Endodermal cell (in vitro differentiated cells): ENCODE data around the gene CLDN15. TPM values are rescaled to one million over a fixed set of nuclear protein-coding genes. Genes with fewer than 3 reads are reported as not detected.

Source experiments
- DNase-seq: peaks from one replicate; pipeline ENCODE4 v3.0.0-alpha.2; 2017
- H3K27ac ChIP-seq: 2 replicates; pipeline ENCODE4 v1.5.1; 2013; ENCODE audit warnings: mild to moderate bottlenecking, low read depth, low read length, moderate library complexity
- H3K27me3 ChIP-seq: 2 replicates; pipeline ENCODE4 v1.6.1; 2013; ENCODE audit warnings: mild to moderate bottlenecking, low read length, moderate library complexity; ENCODE audit not compliant: insufficient read depth, control insufficient read depth, poor library complexity, severe bottlenecking
- H3K36me3 ChIP-seq: 2 replicates; pipeline ENCODE4 v1.7.0; 2013; ENCODE audit warnings: mild to moderate bottlenecking, low read length, moderate library complexity; ENCODE audit not compliant: control insufficient read depth, insufficient read depth
- H3K4me1 ChIP-seq: one replicate; pipeline ENCODE4 v1.7.0; 2013; ENCODE audit warnings: low read length; ENCODE audit not compliant: control insufficient read depth, insufficient read depth
- H3K4me3 ChIP-seq: 2 replicates; pipeline ENCODE4 v1.5.1; 2013; ENCODE audit warnings: mild to moderate bottlenecking, low read length, moderate library complexity
- H3K9ac ChIP-seq: 2 replicates; pipeline ENCODE4 v1.6.1; 2013; ENCODE audit warnings: mild to moderate bottlenecking, low read length, moderate library complexity; ENCODE audit not compliant: poor library complexity, severe bottlenecking; ENCODE audit errors: extremely low read depth
- H3K9me3 ChIP-seq: 2 replicates; pipeline ENCODE4 v1.6.1; 2013; ENCODE audit warnings: mild to moderate bottlenecking, low read length, moderate library complexity; ENCODE audit not compliant: control insufficient read depth
- H3K27ac Mint-ChIP-seq: 2 replicates; pipeline ENCODE4 v1.8.0; 2020; ENCODE audit warnings: mixed read lengths
- H3K27me3 Mint-ChIP-seq: 2 replicates; pipeline ENCODE4 v1.8.0; 2021; ENCODE audit warnings: mild to moderate bottlenecking, mixed read lengths; ENCODE audit not compliant: insufficient read depth
- H3K36me3 Mint-ChIP-seq: 2 replicates; pipeline ENCODE4 v1.8.0; 2020; ENCODE audit warnings: low read depth, mixed read lengths
- H3K4me1 Mint-ChIP-seq: 2 replicates; pipeline ENCODE4 v1.8.0; 2020; ENCODE audit warnings: mixed read lengths
- H3K4me3 Mint-ChIP-seq: 2 replicates; pipeline ENCODE4 v1.8.0; 2020; ENCODE audit warnings: mild to moderate bottlenecking, moderate library complexity, mixed read lengths
- H3K9me3 Mint-ChIP-seq: 2 replicates; pipeline ENCODE4 v1.8.0; 2020; ENCODE audit warnings: mild to moderate bottlenecking, mixed read lengths
- WGBS, 2 experiments: methylation state at CpG; one replicate each; pipeline versions ENCODE4 v1.1.5 to v1.1.7; 2013; ENCODE audit warnings: missing lambda C conversion rate in 2 of 2, mixed read lengths in 1 of 2; ENCODE audit not compliant: insufficient coverage in 1 of 2, insufficient read length in 1 of 2; 5-methylcytosine and 5-hydroxymethylcytosine counted together
- total RNA-seq, 2 donors: library from RNA; stranded (reverse); fragmentation: NEBNext Ultra II Directional in 1 of 2; extraction: Animal tissue kit (Norgen Biotek cat#: 25700) in 1 of 2; gene quantifications; 2 replicates in 1 of 2; 3 replicates in 1 of 2; pipeline ENCODE4 v1.2.1, GENCODE V29; 2021
- TF ChIP-seq, protein P1 (sequence below): fragments of 200-600 bp; sonication (generic); conservative IDR thresholded peaks from 2 replicates; pipeline ENCODE4 v1.5.0; 2021; ENCODE audit warnings: antibody characterized with exemption, mild to moderate bottlenecking

The CLDN15 gene
- total RNA-seq, 2 donors from 2014 or later, result 6.0 to 7.1 TPM

DNA sequence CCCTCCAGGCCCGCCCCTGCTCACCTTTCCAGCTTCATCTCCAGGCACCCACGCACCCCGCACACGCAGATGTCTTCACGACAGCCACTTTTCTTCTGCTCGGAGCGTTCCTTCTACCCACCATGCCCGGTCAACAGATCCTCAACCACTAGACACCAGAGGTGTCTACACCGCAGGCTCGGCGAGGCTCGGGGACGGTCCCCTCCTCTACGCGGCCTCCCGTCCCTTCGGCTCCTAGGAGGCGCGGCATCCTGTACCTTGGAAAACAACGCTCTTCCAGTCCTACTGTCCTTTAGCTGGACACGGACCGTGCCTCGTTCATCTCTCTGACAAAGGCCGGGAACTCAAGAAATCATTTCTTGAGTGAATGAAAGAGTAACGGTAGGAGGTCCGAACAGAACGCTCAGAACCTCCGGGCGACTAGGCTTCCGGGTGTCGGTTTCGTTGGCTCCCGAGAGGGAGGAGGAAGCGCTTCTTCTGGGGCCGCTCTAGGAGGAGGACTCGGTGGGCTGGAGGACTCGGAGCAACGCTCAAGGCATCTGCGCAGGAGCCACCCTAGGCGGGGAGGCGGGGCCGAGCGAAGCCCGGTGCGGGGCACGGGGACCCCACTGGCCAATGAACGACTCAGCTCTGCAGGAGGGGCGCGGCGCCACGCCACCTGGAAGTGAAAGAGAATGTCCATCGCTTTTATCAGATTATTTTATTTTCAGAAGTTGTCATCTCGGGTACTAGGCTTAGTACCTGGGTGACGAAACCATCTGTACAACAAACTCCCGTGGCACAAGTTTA lies 14.5 kb upstream of the CLDN15 start:
- peaks cover 5% of the 10 kb centered on the region for H3K36me3 ChIP-seq
- Mint-ChIP-seq H3K27ac (peak overlapping the region; percentile 97), H3K9me3 (no peaks in the 10 kb centered on the region), H3K27me3 (peaks cover 1% of the 10 kb centered on the region), H3K4me3 (peak overlapping the region; percentile 92), H3K36me3 (peaks cover 16% of the 10 kb centered on the region), H3K4me1 (peaks cover 5% of the 10 kb centered on the region)
- DNase-seq, result peak; percentile 100
- TF ChIP-seq, protein P1, sequence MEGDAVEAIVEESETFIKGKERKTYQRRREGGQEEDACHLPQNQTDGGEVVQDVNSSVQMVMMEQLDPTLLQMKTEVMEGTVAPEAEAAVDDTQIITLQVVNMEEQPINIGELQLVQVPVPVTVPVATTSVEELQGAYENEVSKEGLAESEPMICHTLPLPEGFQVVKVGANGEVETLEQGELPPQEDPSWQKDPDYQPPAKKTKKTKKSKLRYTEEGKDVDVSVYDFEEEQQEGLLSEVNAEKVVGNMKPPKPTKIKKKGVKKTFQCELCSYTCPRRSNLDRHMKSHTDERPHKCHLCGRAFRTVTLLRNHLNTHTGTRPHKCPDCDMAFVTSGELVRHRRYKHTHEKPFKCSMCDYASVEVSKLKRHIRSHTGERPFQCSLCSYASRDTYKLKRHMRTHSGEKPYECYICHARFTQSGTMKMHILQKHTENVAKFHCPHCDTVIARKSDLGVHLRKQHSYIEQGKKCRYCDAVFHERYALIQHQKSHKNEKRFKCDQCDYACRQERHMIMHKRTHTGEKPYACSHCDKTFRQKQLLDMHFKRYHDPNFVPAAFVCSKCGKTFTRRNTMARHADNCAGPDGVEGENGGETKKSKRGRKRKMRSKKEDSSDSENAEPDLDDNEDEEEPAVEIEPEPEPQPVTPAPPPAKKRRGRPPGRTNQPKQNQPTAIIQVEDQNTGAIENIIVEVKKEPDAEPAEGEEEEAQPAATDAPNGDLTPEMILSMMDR, result no peak
- H3K9me3 ChIP-seq, result no peaks in the 10 kb centered on the region
- no peaks in the 10 kb centered on the region for H3K27me3 ChIP-seq
- H3K4me1 ChIP-seq, result no peaks in the 10 kb centered on the region
- peak overlapping the region; percentile 99 for H3K4me3 ChIP-seq
- 0 to 1% methylated on average over 29 to 55 of the region's 55 CpGs for WGBS, 2 experiments
- H3K27ac ChIP-seq, result no peak overlapping the region
- H3K9ac ChIP-seq, result peak overlapping the region; percentile 83

DNA sequence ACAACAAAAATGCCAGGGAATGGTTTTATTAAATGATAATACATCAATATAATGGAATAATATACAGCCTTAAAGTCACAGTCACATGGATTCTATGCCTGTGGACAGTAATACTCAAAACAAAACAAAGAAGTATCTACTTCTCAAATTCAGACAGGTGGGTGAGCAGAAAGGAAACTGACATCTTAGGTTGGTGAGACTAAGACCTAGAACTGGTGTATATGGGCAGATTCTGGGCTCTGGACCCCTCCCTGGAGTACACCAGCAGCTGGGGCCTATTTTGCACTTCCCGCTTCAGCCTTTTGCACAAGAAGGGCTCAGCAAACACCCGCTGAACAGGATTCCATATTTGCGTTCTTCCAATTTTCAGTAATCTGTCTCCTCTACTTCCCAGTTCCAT lies 12.7 kb upstream of the CLDN15 start:
- TF ChIP-seq, protein P1, result no peak
- DNase-seq, result no peak
- Histone ChIP-seq H3K9me3 (no peaks in the 10 kb centered on the region), H3K27me3 (no peaks in the 10 kb centered on the region), H3K4me1 (no peaks in the 10 kb centered on the region), H3K4me3 (no peak overlapping the region), H3K36me3 (peaks cover 11% of the 10 kb centered on the region), H3K27ac (no peak overlapping the region), H3K9ac (no peak overlapping the region)
- Mint-ChIP-seq H3K36me3 (peaks cover 24% of the 10 kb centered on the region), H3K27me3 (peaks cover 1% of the 10 kb centered on the region), H3K4me1 (peaks cover 5% of the 10 kb centered on the region), H3K27ac (no peak overlapping the region), H3K9me3 (no peaks in the 10 kb centered on the region), H3K4me3 (peak overlapping the region; percentile 92)
- 95 to 100% methylated on average over 3 of the region's 3 CpGs for WGBS, 2 experiments

GRCh38 chr7:101248276-101248675 lies 10.7 kb upstream of the CLDN15 start:
- H3K36me3 ChIP-seq, result peaks cover 15% of the 10 kb centered on the region
- Mint-ChIP-seq H3K27me3 (peaks cover 1% of the 10 kb centered on the region), H3K4me1 (peaks cover 14% of the 10 kb centered on the region), H3K27ac (no peak overlapping the region), H3K36me3 (peaks cover 26% of the 10 kb centered on the region), H3K4me3 (no peak overlapping the region), H3K9me3 (no peaks in the 10 kb centered on the region)
- no peaks in the 10 kb centered on the region for H3K27me3 ChIP-seq
- H3K9me3 ChIP-seq, result no peaks in the 10 kb centered on the region
- H3K4me3 ChIP-seq, result no peak overlapping the region
- peaks cover 5% of the 10 kb centered on the region for H3K4me1 ChIP-seq
- WGBS, 2 experiments, result 96 to 97% methylated on average over 3 to 5 of the region's 5 CpGs
- H3K27ac ChIP-seq, result no peak overlapping the region
- no peak for DNase-seq
- no peak overlapping the region for H3K9ac ChIP-seq
- TF ChIP-seq, protein P1, result peak; percentile 43
